SK-N-SH treated with all-trans-retinoic acid at 6 μM for 48 hours (cell line): ENCODE measurements around the gene ADORA3.

Experiments used
- ATAC-seq: fragments of 200-7000 bp; cut with Tn5 transposase; 3 replicates; pipeline ENCODE4 v1.9.1; 2020; ENCODE audit warnings: mild to moderate bottlenecking, moderate library complexity
- ARNTL ChIP-seq: fragments of 450-650 bp; formaldehyde crosslinking; IDR thresholded peaks from 2 replicates; pipeline ENCODE4 v1.5.0; 2020; ENCODE audit warnings: low read depth, mild to moderate bottlenecking, moderate library complexity, borderline replicate concordance
- BACH2 ChIP-seq: fragments of 250-450 bp; sonication (Bioruptor Pico); IDR thresholded peaks from 2 replicates; pipeline ENCODE4 v1.9.0; 2021; ENCODE audit warnings: mild to moderate bottlenecking, borderline replicate concordance
- CREB5 ChIP-seq: fragments of 250-450 bp; sonication (Bioruptor Pico); IDR thresholded peaks from 2 replicates; pipeline ENCODE4 v1.5.1; 2020; ENCODE audit warnings: low read depth, mild to moderate bottlenecking, moderate library complexity
- CSDC2 ChIP-seq: fragments of 250-450 bp; sonication (Bioruptor Pico); IDR thresholded peaks from 2 replicates; pipeline ENCODE4 v1.5.0; 2020; ENCODE audit warnings: mild to moderate bottlenecking, moderate library complexity
- ESRRG ChIP-seq: fragments of 250-450 bp; sonication (Bioruptor Pico); IDR thresholded peaks from 2 replicates; pipeline ENCODE4 v1.6.1; 2021; ENCODE audit warnings: mild to moderate bottlenecking
- GLIS3 ChIP-seq: fragments of 250-450 bp; sonication (Bioruptor Pico); IDR thresholded peaks from 2 replicates; pipeline ENCODE4 v1.5.0; 2020; ENCODE audit warnings: mild to moderate bottlenecking, moderate library complexity
- ISL1 ChIP-seq: fragments of 250-450 bp; sonication (Bioruptor Pico); IDR thresholded peaks from 2 replicates; pipeline ENCODE4 v2.1.2; 2022; ENCODE audit warnings: mild to moderate bottlenecking, moderate library complexity
- PATZ1 ChIP-seq: fragments of 250-450 bp; sonication (Bioruptor Pico); IDR thresholded peaks from 2 replicates; pipeline ENCODE4 v1.8.0; 2020; ENCODE audit warnings: mild to moderate bottlenecking, moderate library complexity, borderline replicate concordance
- POU6F1 ChIP-seq: fragments of 250-450 bp; sonication (Bioruptor Pico); IDR thresholded peaks from 2 replicates; pipeline ENCODE4 v1.8.0; 2021; ENCODE audit warnings: low read depth, mild to moderate bottlenecking, moderate library complexity, borderline replicate concordance
- PPARA ChIP-seq: fragments of 250-450 bp; sonication (Bioruptor Pico); IDR thresholded peaks from 2 replicates; pipeline ENCODE4 v1.5.0; 2020; ENCODE audit warnings: mild to moderate bottlenecking, borderline replicate concordance
- RARB ChIP-seq: fragments of 250-450 bp; sonication (Bioruptor Pico); IDR thresholded peaks from 2 replicates; pipeline ENCODE4 v1.8.0; 2021; ENCODE audit warnings: mild to moderate bottlenecking, moderate library complexity
- SNAI2 ChIP-seq: fragments of 250-450 bp; sonication (Bioruptor Pico); IDR thresholded peaks from 2 replicates; pipeline ENCODE4 v1.5.0; 2020; ENCODE audit warnings: mild to moderate bottlenecking, moderate library complexity
- TCF4 ChIP-seq: fragments of 250-450 bp; sonication (Bioruptor Pico); IDR thresholded peaks from 2 replicates; pipeline ENCODE4 v1.8.0; 2021; ENCODE audit warnings: mild to moderate bottlenecking, moderate library complexity, borderline replicate concordance
- TOX ChIP-seq: fragments of 250-450 bp; sonication (Bioruptor Pico); IDR thresholded peaks from 2 replicates; pipeline ENCODE4 v1.8.0; 2021; ENCODE audit warnings: mild to moderate bottlenecking, moderate library complexity, borderline replicate concordance
- TSHZ2 ChIP-seq: fragments of 250-450 bp; sonication (Bioruptor Pico); IDR thresholded peaks from 2 replicates; pipeline ENCODE4 v1.5.0; 2020; ENCODE audit warnings: mild to moderate bottlenecking, moderate library complexity
- ZC3H10 ChIP-seq: fragments of 250-450 bp; sonication (Bioruptor Pico); IDR thresholded peaks from 2 replicates; pipeline ENCODE4 v1.5.1; 2021; ENCODE audit warnings: mild to moderate bottlenecking, moderate library complexity
- ZFP30 ChIP-seq: fragments of 450-650 bp; formaldehyde crosslinking; IDR thresholded peaks from 2 replicates; pipeline ENCODE4 v1.5.0; 2022; ENCODE audit warnings: mild to moderate bottlenecking, moderate library complexity
- ZNF565 ChIP-seq: fragments of 450-650 bp; formaldehyde crosslinking; conservative IDR thresholded peaks from 2 replicates; pipeline ENCODE4 v1.5.0; 2020; ENCODE audit warnings: low read depth, mild to moderate bottlenecking, moderate library complexity
- ZNF70 ChIP-seq: fragments of 450-650 bp; formaldehyde crosslinking; IDR thresholded peaks from 2 replicates; pipeline ENCODE4 v1.5.0; 2020; ENCODE audit warnings: mild to moderate bottlenecking, moderate library complexity
- ZNF8 ChIP-seq: fragments of 450-650 bp; formaldehyde crosslinking; IDR thresholded peaks from 2 replicates; pipeline ENCODE4 v1.5.0; 2020; ENCODE audit warnings: mild to moderate bottlenecking, moderate library complexity

ADORA3 gene

GRCh38 chr1:111535256-111536191 lies 32.1 kb upstream of the ADORA3 start:
- TF ChIP-seq ISL1 (CRISPR knock-in tag) (0 out of 2 replicates have a peak, but pooled peaks have one; percentile 1), CSDC2 (CRISPR knock-in tag) (no peak)
- peak; percentile 77 for ATAC-seq

GRCh38 chr1:111520053-111520452 lies 16.6 kb upstream of the ADORA3 start:
- no peak for ATAC-seq
- TF ChIP-seq ZNF70 (CRISPR knock-in tag): no peak
- no peak for TF ChIP-seq ESRRG
- no peak for TF ChIP-seq ISL1 (CRISPR knock-in tag)
- TF ChIP-seq RARB (CRISPR knock-in tag): no peak
- TF ChIP-seq BACH2 (CRISPR knock-in tag): no peak
- no peak for TF ChIP-seq ZC3H10
- no peak for TF ChIP-seq ARNTL (CRISPR knock-in tag)
- no peak for TF ChIP-seq CSDC2 (CRISPR knock-in tag)
- no peak for TF ChIP-seq TCF4 (CRISPR knock-in tag)
- no peak for TF ChIP-seq TSHZ2 (CRISPR knock-in tag)
- TF ChIP-seq SNAI2 (CRISPR knock-in tag): no peak
- no peak for TF ChIP-seq ZNF8 (CRISPR knock-in tag)
- TF ChIP-seq ZNF565 (CRISPR knock-in tag): no peak
- no peak for TF ChIP-seq PATZ1 (CRISPR knock-in tag)
- TF ChIP-seq POU6F1 (CRISPR knock-in tag): no peak
- no peak for TF ChIP-seq GLIS3 (CRISPR knock-in tag)
- no peak for TF ChIP-seq PPARA (CRISPR knock-in tag)
- no peak for TF ChIP-seq ZFP30 (CRISPR knock-in tag)
- no peak for TF ChIP-seq TOX (CRISPR knock-in tag)

GRCh38 chr1:111517469-111518225 lies 14.2 kb upstream of the ADORA3 start:
- ATAC-seq: no peak
- no peak for TF ChIP-seq CREB5 (CRISPR knock-in tag)
- no peak for TF ChIP-seq ARNTL (CRISPR knock-in tag)
- TF ChIP-seq, all 23 proteins: peak for 0
